HG03575 (cell line): Measurements from ENCODE around the gene CCNL1.

Experiments used
- ATAC-seq: cut with Tn5 transposase; IDR thresholded peaks from one replicate; pipeline ENCODE4 v1.9.1; 2021; ENCODE audit not compliant: unreplicated experiment, insufficient number of reproducible peaks, low FRiP score; ENCODE audit errors: extremely low read depth

CCNL1 gene

GRCh38 chr3:157151151-157151550 is 8.8 kb downstream of the CCNL1 start:
- no peak for ATAC-seq

GRCh38 chr3:157149136-157149696 is 10.7 kb downstream of the CCNL1 start:
- ATAC-seq = no peak

GRCh38 chr3:157148196-157148889 is 11.6 kb downstream of the CCNL1 start:
- ATAC-seq = no peak

GRCh38 chr3:157147099-157147803 is 12.7 kb downstream of the CCNL1 start:
- ATAC-seq = no peak

GRCh38 chr3:157145606-157146322 is 14.2 kb downstream of the CCNL1 start:
- ATAC-seq = no peak

- no peak for ATAC-seq
These were observed 17.6 kb downstream of the CCNL1 start for GRCh38 chr3:157142315-157142714.

GRCh38 chr3:157139938-157140534 is 19.9 kb downstream of the CCNL1 start:
- ATAC-seq = no peak

GRCh38 chr3:157136647-157137387 is 23.1 kb downstream of the CCNL1 start:
- ATAC-seq = no peak

- no peak for ATAC-seq
These were observed 24.1 kb downstream of the CCNL1 start for GRCh38 chr3:157135671-157136396.

GRCh38 chr3:157134620-157135191 is 25.2 kb downstream of the CCNL1 start:
- ATAC-seq = no peak

GRCh38 chr3:157133434-157134320 is 26.3 kb downstream of the CCNL1 start:
- no peak for ATAC-seq

- no peak for ATAC-seq
These were observed 27.0 kb downstream of the CCNL1 start for GRCh38 chr3:157132936-157133335.

GRCh38 chr3:157132341-157132740 is 27.6 kb downstream of the CCNL1 start:
- ATAC-seq = no peak

- ATAC-seq = no peak
These were observed 28.1 kb downstream of the CCNL1 start for GRCh38 chr3:157131861-157132260.

- ATAC-seq = no peak
These were observed 29.3 kb downstream of the CCNL1 start for GRCh38 chr3:157130467-157131251.

- no peak for ATAC-seq
These were observed 30.0 kb downstream of the CCNL1 start for GRCh38 chr3:157129803-157130466.
